Activated CD4-positive, alpha-beta T cell treated with anti-CD3 and anti-CD28 coated beads, Interleukin-2, amount 10 ng/mL, durations not matched to agents 24 days and 14 days (primary cell): ENCODE data around the gene PTK6. TPM values are rescaled to one million over a fixed set of nuclear protein-coding genes. Genes with fewer than 3 reads are reported as not detected.
A peak's percentile ranks its signal among the peaks of the same experiment; 100 is the strongest.

Experiments
- DNase-seq: peaks from one replicate; pipeline ENCODE4 v3.0.0; 2022
- H3K27ac Mint-ChIP-seq: one replicate; pipeline ENCODE4 v1.8.0; 2022; ENCODE audit warnings: mild to moderate bottlenecking, mixed read lengths
- H3K27me3 Mint-ChIP-seq: one replicate; pipeline ENCODE4 v1.8.0; 2022; ENCODE audit warnings: mixed read lengths
- H3K36me3 Mint-ChIP-seq: one replicate; pipeline ENCODE4 v1.8.0; 2022; ENCODE audit warnings: low read depth, mild to moderate bottlenecking, mixed read lengths
- H3K4me1 Mint-ChIP-seq: one replicate; pipeline ENCODE4 v1.8.0; 2021; ENCODE audit warnings: mixed read lengths
- H3K4me3 Mint-ChIP-seq: one replicate; pipeline ENCODE4 v1.8.0; 2022; ENCODE audit warnings: mild to moderate bottlenecking, moderate library complexity, mixed read lengths
- H3K9me3 Mint-ChIP-seq: one replicate; pipeline ENCODE4 v1.8.0; 2021; ENCODE audit warnings: mixed read lengths
- intact Hi-C: fragments of 100-400 bp; cut with micrococcal nuclease; formaldehyde crosslinking; loops from one replicate; pipeline ENCODE4 v1.15.1; 2023
- total RNA-seq: library from RNA; stranded (reverse); gene quantifications from 2 replicates; pipeline ENCODE4 v1.2.3, GENCODE V29; 2022

PTK6 gene
- total RNA-seq, 1 donor from 2014 or later = 0.35 TPM

DNA sequence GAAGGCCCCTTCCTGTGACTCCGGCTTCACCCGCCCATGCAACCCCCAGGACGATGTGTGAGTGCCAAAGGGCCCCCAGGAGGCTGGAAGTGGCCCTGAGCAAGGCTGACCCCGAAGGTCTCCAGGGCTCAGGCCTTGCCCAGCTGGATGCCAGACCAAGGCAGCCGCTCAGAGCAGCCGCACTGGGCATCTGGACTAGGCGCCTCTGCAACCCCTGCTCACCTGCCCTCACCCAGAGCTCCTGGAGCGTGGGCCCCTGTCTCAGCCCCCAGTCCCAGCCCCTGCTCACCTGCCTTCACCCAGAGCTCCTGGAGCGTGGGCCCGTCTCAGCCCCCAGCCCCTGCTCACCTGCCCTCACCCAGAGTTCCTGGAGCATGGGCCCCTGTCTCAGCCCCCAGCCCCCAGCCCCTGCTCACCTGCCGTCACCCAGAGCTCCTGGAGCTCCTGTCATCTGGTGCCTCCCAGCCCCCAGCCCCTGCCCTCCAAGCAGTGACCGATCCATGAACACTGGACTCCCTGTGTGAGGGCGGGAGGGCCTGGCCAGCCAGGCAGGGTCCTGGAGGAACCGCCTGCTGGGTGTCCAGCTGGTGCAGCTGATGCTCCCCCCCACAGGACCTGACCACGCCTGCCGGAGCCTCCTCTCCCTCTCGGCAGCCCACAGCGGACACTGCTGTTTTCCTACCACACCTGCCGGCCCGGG lies 9.2 kb upstream of the PTK6 start:
- Mint-ChIP-seq H3K36me3 (no peaks in the 10 kb centered on the region), H3K4me1 (peaks cover 6% of the 10 kb centered on the region), H3K4me3 (no peak overlapping the region), H3K27me3 (peaks cover 22% of the 10 kb centered on the region), H3K27ac (no peak overlapping the region), H3K9me3 (no peaks in the 10 kb centered on the region)
- intact Hi-C loops = no loop called here
- no peak for DNase-seq

GRCh38 chr20:63545814-63546213 lies 8.6 kb upstream of the PTK6 start:
- Mint-ChIP-seq H3K4me1 (peaks cover 3% of the 10 kb centered on the region), H3K9me3 (no peaks in the 10 kb centered on the region), H3K4me3 (no peak overlapping the region), H3K36me3 (no peaks in the 10 kb centered on the region), H3K27me3 (peaks cover 17% of the 10 kb centered on the region), H3K27ac (no peak overlapping the region)
- DNase-seq = no peak
- intact Hi-C loops = no loop called here

- intact Hi-C loops = no loop called here
- no peak for DNase-seq
- Mint-ChIP-seq H3K4me3 (no peak overlapping the region), H3K27ac (no peak overlapping the region), H3K9me3 (no peaks in the 10 kb centered on the region), H3K4me1 (peaks cover 4% of the 10 kb centered on the region), H3K27me3 (peaks cover 15% of the 10 kb centered on the region), H3K36me3 (no peaks in the 10 kb centered on the region)
These were observed 7.9 kb upstream of the PTK6 start for GRCh38 chr20:63544958-63545516.

- no peak overlapping the region for H3K27ac Mint-ChIP-seq
- H3K4me1 Mint-ChIP-seq = peaks cover 6% of the 10 kb centered on the region
- H3K27me3 Mint-ChIP-seq = peaks cover 11% of the 10 kb centered on the region
- no peak overlapping the region for H3K4me3 Mint-ChIP-seq
- no peaks in the 10 kb centered on the region for H3K36me3 Mint-ChIP-seq
- no peak for DNase-seq
- intact Hi-C loops = no loop called here
- H3K9me3 Mint-ChIP-seq = no peaks in the 10 kb centered on the region
These were observed 7.2 kb upstream of the PTK6 start for GRCh38 chr20:63544241-63544957.

DNA sequence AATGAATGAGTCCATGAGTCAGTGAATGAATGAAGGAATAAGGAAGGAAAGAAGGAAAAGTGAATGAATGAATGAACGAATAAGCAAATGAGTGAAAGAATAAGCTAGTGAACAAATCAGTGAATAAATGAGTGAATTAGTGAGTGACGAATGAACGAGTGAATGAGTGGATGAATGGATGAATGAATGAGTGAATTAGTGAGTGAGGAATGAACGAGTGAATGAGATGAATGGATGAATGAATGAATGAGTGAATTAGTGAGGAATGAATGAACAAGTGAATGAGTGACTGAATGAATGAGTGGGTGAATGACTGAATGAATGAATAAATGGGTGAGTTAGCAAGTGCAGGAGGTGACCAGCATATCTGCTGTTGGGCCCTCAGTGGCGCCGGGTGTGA lies 6.6 kb upstream of the PTK6 start:
- no peaks in the 10 kb centered on the region for H3K36me3 Mint-ChIP-seq
- H3K4me3 Mint-ChIP-seq = no peak overlapping the region
- DNase-seq = no peak
- peaks cover 6% of the 10 kb centered on the region for H3K4me1 Mint-ChIP-seq
- H3K27ac Mint-ChIP-seq = no peak overlapping the region
- no peaks in the 10 kb centered on the region for H3K9me3 Mint-ChIP-seq
- intact Hi-C loops = no loop called here
- peaks cover 9% of the 10 kb centered on the region for H3K27me3 Mint-ChIP-seq

GRCh38 chr20:63543131-63543530 lies 6.0 kb upstream of the PTK6 start:
- H3K27ac Mint-ChIP-seq = no peak overlapping the region
- peaks cover 6% of the 10 kb centered on the region for H3K4me1 Mint-ChIP-seq
- peaks cover 6% of the 10 kb centered on the region for H3K27me3 Mint-ChIP-seq
- no peaks in the 10 kb centered on the region for H3K36me3 Mint-ChIP-seq
- intact Hi-C loops = no loop called here
- H3K4me3 Mint-ChIP-seq = no peak overlapping the region
- no peak for DNase-seq
- no peaks in the 10 kb centered on the region for H3K9me3 Mint-ChIP-seq

GRCh38 chr20:63542696-63543095 lies 5.5 kb upstream of the PTK6 start:
- intact Hi-C loops = no loop called here
- peaks cover 6% of the 10 kb centered on the region for H3K27me3 Mint-ChIP-seq
- no peak overlapping the region for H3K27ac Mint-ChIP-seq

DNA sequence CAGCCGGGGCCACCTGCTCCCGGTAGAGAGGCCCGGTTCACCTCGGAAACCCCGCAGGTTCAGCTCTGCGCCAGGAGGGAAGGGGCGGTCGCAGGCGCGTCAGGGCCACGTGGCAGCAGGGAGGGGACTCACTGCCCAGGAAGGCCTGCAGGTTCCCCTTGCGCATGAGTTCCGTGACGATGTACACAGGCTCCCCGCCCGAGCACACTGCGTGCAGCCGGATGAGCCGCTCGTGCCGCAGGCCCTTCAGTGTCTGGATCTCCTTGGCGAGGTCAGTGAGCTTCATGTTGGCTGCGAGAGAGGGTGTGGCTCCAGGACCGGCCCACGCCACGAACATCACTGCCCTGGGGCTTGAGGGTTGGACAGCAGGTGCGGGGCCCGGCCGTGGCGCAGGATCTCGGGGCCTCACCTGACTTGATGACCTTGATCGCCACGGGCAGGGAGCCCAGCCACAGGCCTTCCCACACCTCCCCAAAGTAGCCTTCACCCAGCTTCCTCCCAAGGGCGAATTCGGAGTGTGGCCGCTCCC lies 4.9 kb upstream of the PTK6 start:
- no peak for DNase-seq
- H3K36me3 Mint-ChIP-seq = no peaks in the 10 kb centered on the region
- no peak overlapping the region for H3K4me3 Mint-ChIP-seq
- no peaks in the 10 kb centered on the region for H3K9me3 Mint-ChIP-seq
- H3K27me3 Mint-ChIP-seq = peaks cover 6% of the 10 kb centered on the region
- peaks cover 10% of the 10 kb centered on the region for H3K4me1 Mint-ChIP-seq
- intact Hi-C loops = no loop called here
- H3K27ac Mint-ChIP-seq = no peak overlapping the region

More at GRCh38 chr20:63542696-63543095, 5.5 kb upstream of the PTK6 start:
- H3K4me3 Mint-ChIP-seq = no peak overlapping the region
- H3K4me1 Mint-ChIP-seq = peaks cover 8% of the 10 kb centered on the region
- no peaks in the 10 kb centered on the region for H3K9me3 Mint-ChIP-seq
- H3K36me3 Mint-ChIP-seq = no peaks in the 10 kb centered on the region
- DNase-seq = no peak

GRCh38 chr20:63541371-63541770 lies 4.2 kb upstream of the PTK6 start:
- no peak for DNase-seq

GRCh38 chr20:63540417-63541186 lies 3.4 kb upstream of the PTK6 start:
- Mint-ChIP-seq H3K9me3 (no peaks in the 10 kb centered on the region), H3K27me3 (peaks cover 2% of the 10 kb centered on the region), H3K4me1 (peaks cover 15% of the 10 kb centered on the region), H3K4me3 (no peak overlapping the region), H3K36me3 (no peaks in the 10 kb centered on the region), H3K27ac (peak overlapping the region; percentile 5)
- no peak for DNase-seq
- intact Hi-C loops = no loop called here

More at GRCh38 chr20:63541371-63541770, 4.2 kb upstream of the PTK6 start:
- H3K36me3 Mint-ChIP-seq = no peaks in the 10 kb centered on the region
- H3K4me1 Mint-ChIP-seq = peaks cover 13% of the 10 kb centered on the region
- intact Hi-C loops = no loop called here
- no peak overlapping the region for H3K4me3 Mint-ChIP-seq
- H3K27me3 Mint-ChIP-seq = peaks cover 2% of the 10 kb centered on the region
- H3K9me3 Mint-ChIP-seq = no peaks in the 10 kb centered on the region
- no peak overlapping the region for H3K27ac Mint-ChIP-seq

GRCh38 chr20:63539441-63540370 lies 2.5 kb upstream of the PTK6 start:
- no peaks in the 10 kb centered on the region for H3K9me3 Mint-ChIP-seq
- no peaks in the 10 kb centered on the region for H3K27me3 Mint-ChIP-seq
- H3K27ac Mint-ChIP-seq = peak overlapping the region; percentile 15
- intact Hi-C loops = loop anchor here (2.0 to 5.0 kb wide), 6 partner anchors 88 to 523 kb away; partner anchors contain the start of genes C20orf204, GMEB2, SAMD10 and TCEA2
- no peaks in the 10 kb centered on the region for H3K36me3 Mint-ChIP-seq
- peaks cover 12% of the 10 kb centered on the region for H3K4me1 Mint-ChIP-seq
- no peak for DNase-seq
- no peak overlapping the region for H3K4me3 Mint-ChIP-seq

GRCh38 chr20:63539092-63539430 lies 1.9 kb upstream of the PTK6 start:
- no peaks in the 10 kb centered on the region for H3K36me3 Mint-ChIP-seq
- intact Hi-C loops = loop anchor here (2.0 to 5.0 kb wide), 6 partner anchors 88 to 523 kb away; partner anchors contain the start of genes C20orf204, GMEB2, SAMD10 and TCEA2
- no peak overlapping the region for H3K27ac Mint-ChIP-seq
- no peaks in the 10 kb centered on the region for H3K9me3 Mint-ChIP-seq
- H3K4me1 Mint-ChIP-seq = peaks cover 12% of the 10 kb centered on the region
- no peak overlapping the region for H3K4me3 Mint-ChIP-seq
- no peaks in the 10 kb centered on the region for H3K27me3 Mint-ChIP-seq
- DNase-seq = no peak
